GM19043 (cell line): ENCODE results near the gene QSER1.
"Not testable (repeated sequence)": the region's sequence is repeated elsewhere in the genome, so short reads cannot be mapped to it uniquely, and the experiment has no call there.

Experiments
- ATAC-seq: cut with Tn5 transposase; IDR thresholded peaks from one replicate; pipeline ENCODE4 v1.9.1; 2021; ENCODE audit warnings: low read depth; ENCODE audit not compliant: unreplicated experiment

The QSER1 gene

GRCh38 chr11:32990481-32990880 lies 97.9 kb downstream of the QSER1 start:
- ATAC-seq, result no peak

GRCh38 chr11:32991427-32991826 lies 98.8 kb downstream of the QSER1 start:
- ATAC-seq, result no peak

- no peak for ATAC-seq
These were observed 99.3 kb downstream of the QSER1 start for GRCh38 chr11:32991898-32992297.

GRCh38 chr11:33000181-33000580 lies 107.6 kb downstream of the QSER1 start:
- ATAC-seq, result no peak

GRCh38 chr11:33001281-33001680 lies 108.7 kb downstream of the QSER1 start:
- ATAC-seq, result no peak

GRCh38 chr11:33001751-33002542 lies 109.3 kb downstream of the QSER1 start:
- ATAC-seq, result no peak

- ATAC-seq, result no peak
These were observed 112.6 kb downstream of the QSER1 start for GRCh38 chr11:33005175-33005574.

GRCh38 chr11:33006010-33006409 lies 113.4 kb downstream of the QSER1 start:
- no peak for ATAC-seq

- ATAC-seq, result no peak
These were observed 121.1 kb downstream of the QSER1 start for GRCh38 chr11:33013755-33014154.

GRCh38 chr11:33015621-33016551 lies 123.3 kb downstream of the QSER1 start, which contains the start of gene DEPDC7:
DEPDC7 (plus strand) TSS chr11:33015878; CDS start chr11:33015956, 78 bp downstream.
- peak; percentile 64 for ATAC-seq

GRCh38 chr11:33016654-33017053 lies 124.0 kb downstream of the QSER1 start:
- ATAC-seq, result no peak

GRCh38 chr11:33017478-33017877 lies 124.9 kb downstream of the QSER1 start:
- no peak for ATAC-seq

- no peak for ATAC-seq
These were observed 125.4 kb downstream of the QSER1 start for GRCh38 chr11:33017965-33018364.

- ATAC-seq, result no peak
These were observed 126.2 kb downstream of the QSER1 start for GRCh38 chr11:33018840-33019239.

- no peak for ATAC-seq
These were observed 128.9 kb downstream of the QSER1 start for GRCh38 chr11:33021501-33021900.

- peak; percentile 59 for ATAC-seq
These were observed 129.3 kb downstream of the QSER1 start for GRCh38 chr11:33021937-33022336.

- ATAC-seq, result no peak
These were observed 132.7 kb downstream of the QSER1 start for GRCh38 chr11:33025339-33025722.

- ATAC-seq, result no peak
These were observed 134.6 kb downstream of the QSER1 start for GRCh38 chr11:33027233-33027632.

- no peak for ATAC-seq
These were observed 135.4 kb downstream of the QSER1 start for GRCh38 chr11:33027846-33028536.

- no peak for ATAC-seq
These were observed 135.9 kb downstream of the QSER1 start for GRCh38 chr11:33028537-33028914.

- ATAC-seq, result not testable (repeated sequence)
These were observed 136.6 kb downstream of the QSER1 start for GRCh38 chr11:33029218-33029617.
